ENCODE results near the gene NFKB1.

The NFKB1 gene

GRCh38 chr4:102529977-102530376 lies 28.8 kb downstream of the NFKB1 start:
- Histone ChIP-seq H3K36me3 (ENCODE audit: insufficient read depth) (no peaks in the 10 kb centered on the region), H3K79me2 (ENCODE audit: insufficient read depth, low read depth) (peaks cover 6% of the 10 kb centered on the region; the same call in 1 of the 2 replicates), H4K20me1 (ENCODE audit: insufficient read depth) (no peaks in the 10 kb centered on the region)

GRCh38 chr4:102530986-102531385 lies 29.8 kb downstream of the NFKB1 start:
- TF ChIP-seq CTCF (conservative IDR thresholded peaks at IDR 0.05; ENCODE audit: low read depth, low read length): no peak
- Histone ChIP-seq H2AFZ (ENCODE audit: low read depth) (no peak overlapping the region), H3K4me2 (no peak overlapping the region), H3K36me3 (ENCODE audit: insufficient read depth) (no peaks in the 10 kb centered on the region), H3K4me3 (IDR thresholded peaks at IDR 0.05; ENCODE audit: insufficient read depth, low read depth, low read length) (no peak overlapping the region), H4K20me1 (ENCODE audit: insufficient read depth) (no peaks in the 10 kb centered on the region), H3K4me1 (ENCODE audit: low read depth, poor library complexity, severe bottlenecking) (peaks cover 22% of the 10 kb centered on the region), H3K9ac (no peak overlapping the region), H3K79me2 (ENCODE audit: insufficient read depth, low read depth) (peaks cover 1% of the 10 kb centered on the region; the same call in 1 of the 2 replicates), H3K27ac (no peak overlapping the region), H3K27me3 (ENCODE audit: insufficient read depth, low read depth) (no peaks in the 10 kb centered on the region)

More at GRCh38 chr4:102529977-102530376, 28.8 kb downstream of the NFKB1 start:
- no peak overlapping the region for H3K4me2 ChIP-seq
- peaks cover 15% of the 10 kb centered on the region for H3K4me1 ChIP-seq (ENCODE audit: low read depth, poor library complexity, severe bottlenecking)
- H3K4me3 ChIP-seq (IDR thresholded peaks at IDR 0.05; ENCODE audit: insufficient read depth, low read depth, low read length): no peak overlapping the region
- no peaks in the 10 kb centered on the region for H3K27me3 ChIP-seq (ENCODE audit: insufficient read depth, low read depth)
- H2AFZ ChIP-seq (ENCODE audit: low read depth): no peak overlapping the region
- H3K9ac ChIP-seq: no peak overlapping the region
- TF ChIP-seq CTCF (conservative IDR thresholded peaks at IDR 0.05; ENCODE audit: low read depth, low read length): no peak
- H3K27ac ChIP-seq: no peak overlapping the region

- no peaks in the 10 kb centered on the region; the same call in 1 of the 2 replicates for H3K79me2 ChIP-seq (ENCODE audit: insufficient read depth, low read depth)
- H3K27ac ChIP-seq: no peak overlapping the region
- no peak overlapping the region for H3K4me3 ChIP-seq (IDR thresholded peaks at IDR 0.05; ENCODE audit: insufficient read depth, low read depth, low read length)
- H2AFZ ChIP-seq (ENCODE audit: low read depth): no peak overlapping the region
- no peak for TF ChIP-seq CTCF (conservative IDR thresholded peaks at IDR 0.05; ENCODE audit: low read depth, low read length)
- H3K4me1 ChIP-seq (ENCODE audit: low read depth, poor library complexity, severe bottlenecking): peaks cover 22% of the 10 kb centered on the region
- no peaks in the 10 kb centered on the region for H3K27me3 ChIP-seq (ENCODE audit: insufficient read depth, low read depth)
- H3K4me2 ChIP-seq: no peak overlapping the region
- no peak overlapping the region for H3K9ac ChIP-seq
- no peaks in the 10 kb centered on the region for H4K20me1 ChIP-seq (ENCODE audit: insufficient read depth)
- no peaks in the 10 kb centered on the region for H3K36me3 ChIP-seq (ENCODE audit: insufficient read depth)
Measured at GRCh38 chr4:102531462-102531861, 30.3 kb downstream of the NFKB1 start.

- Histone ChIP-seq H3K9ac (no peak overlapping the region), H3K4me1 (ENCODE audit: low read depth, poor library complexity, severe bottlenecking) (peaks cover 22% of the 10 kb centered on the region), H3K36me3 (ENCODE audit: insufficient read depth) (no peaks in the 10 kb centered on the region), H3K27ac (no peak overlapping the region), H4K20me1 (ENCODE audit: insufficient read depth) (no peaks in the 10 kb centered on the region), H2AFZ (ENCODE audit: low read depth) (no peak overlapping the region), H3K27me3 (ENCODE audit: insufficient read depth, low read depth) (no peaks in the 10 kb centered on the region), H3K4me3 (IDR thresholded peaks at IDR 0.05; ENCODE audit: insufficient read depth, low read depth, low read length) (no peak overlapping the region), H3K79me2 (ENCODE audit: insufficient read depth, low read depth) (no peaks in the 10 kb centered on the region; the same call in 1 of the 2 replicates), H3K4me2 (no peak overlapping the region)
- TF ChIP-seq CTCF (conservative IDR thresholded peaks at IDR 0.05; ENCODE audit: low read depth, low read length): no peak
Measured at GRCh38 chr4:102533348-102533747, 32.2 kb downstream of the NFKB1 start.

Measured in KMS-11 (cell line).